Small intestine (tissue), 7 donors: Measurements from ENCODE around the gene RFTN1. TPM values are rescaled to one million over a fixed set of nuclear protein-coding genes. Genes with fewer than 3 reads are reported as not detected.

Experiments used
- DNase-seq, 2 donors: peaks; one replicate each; pipeline versions ENCODE4 v3.0.0 to v3.0.0-alpha.2; 2013
- FAIRE-seq: peaks from 2 replicates; lab custom pipeline; 2012; peaks lifted over from hg19 to GRCh38; lab: Jason Lieb, UNC
- H3K27ac ChIP-seq, 3 donors: one replicate each; pipeline ENCODE4 v1.5.1; 2013; ENCODE audit warnings: low read length in 2 of 3, mild to moderate bottlenecking in 2 of 3, control low read depth in 1 of 3, inconsistent platforms in 1 of 3, low read depth in 1 of 3, moderate library complexity in 1 of 3
- H3K27me3 ChIP-seq, 3 donors: one replicate each; pipeline ENCODE4 v1.6.1; 2013; ENCODE audit warnings: low read length in 3 of 3, inconsistent platforms in 1 of 3; ENCODE audit not compliant: control insufficient read depth in 3 of 3, insufficient read depth in 3 of 3
- H3K36me3 ChIP-seq, 3 donors: one replicate each; pipeline ENCODE4 v1.6.1; 2013; ENCODE audit warnings: low read length in 3 of 3, inconsistent platforms in 1 of 3, low read depth in 1 of 3, mild to moderate bottlenecking in 1 of 3, moderate library complexity in 1 of 3; ENCODE audit not compliant: control insufficient read depth in 3 of 3, insufficient read depth in 2 of 3
- H3K4me1 ChIP-seq, 3 donors: one replicate each; pipeline ENCODE4 v1.6.1; 2013; ENCODE audit warnings: low read length in 2 of 3, inconsistent platforms in 1 of 3, low read depth in 1 of 3, mild to moderate bottlenecking in 1 of 3, moderate library complexity in 1 of 3; ENCODE audit not compliant: control insufficient read depth in 3 of 3, insufficient read depth in 2 of 3
- H3K4me3 ChIP-seq, 3 donors: one replicate each; pipeline ENCODE4 v1.5.1; 2013; ENCODE audit warnings: low read length in 3 of 3, control low read depth in 1 of 3, inconsistent platforms in 1 of 3, low read depth in 1 of 3, mild to moderate bottlenecking in 1 of 3, moderate library complexity in 1 of 3
- H3K9me3 ChIP-seq, 2 donors: one replicate each; pipeline ENCODE4 v1.6.1; 2013; ENCODE audit warnings: low read depth in 1 of 2, low read length in 1 of 2; ENCODE audit not compliant: control insufficient read depth in 2 of 2, insufficient read depth in 1 of 2
- WGBS, 3 donors: extraction: QIAGEN DNeasy Blood & Tissue Kit; methylation state at CpG; one replicate each; pipeline ENCODE4 v1.1.7; 2013; 5-methylcytosine and 5-hydroxymethylcytosine counted together
- polyA plus RNA-seq, 4 donors: library from polyadenylated mRNA; stranded (reverse) in 3 of 4; unstranded in 1 of 4; fragments of 200-250 nt in 3 of 4; fragments of 120-200 nt in 1 of 4; gene quantifications; one replicate each; pipeline versions ENCODE4 v1.2.1 to v1.2.3, GENCODE V29; 2013
- donor health status: healthy with polysubstance abuse.
- donor health status: control.
- donor health status: control.
- donor health status: Bipolar disorder and iron deficiency.
- donor health status: healthy.

RFTN1 gene
- polyA plus RNA-seq, 4 donors: 1.8 to 18.4 (median 11.6) TPM

DNA sequence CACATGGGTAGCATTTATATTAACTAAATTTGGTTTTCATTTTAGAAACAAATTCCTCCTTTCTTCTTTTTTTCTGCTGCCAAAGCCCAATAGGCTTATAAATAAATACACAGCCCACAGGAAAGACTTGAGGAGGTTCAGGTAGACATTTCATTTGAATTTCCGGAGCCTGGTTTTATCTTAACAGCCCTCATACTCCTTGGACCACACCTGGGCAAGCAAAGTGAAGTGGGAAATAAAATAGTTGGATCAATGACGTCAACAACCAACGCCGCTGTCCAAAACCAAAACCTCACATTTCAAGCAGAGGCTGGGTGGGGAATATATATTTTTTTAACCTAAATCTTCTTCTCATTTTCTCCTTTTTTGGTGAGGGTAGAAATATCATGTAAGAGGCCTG is 53.2 kb downstream of the RFTN1 start:
- H3K36me3 ChIP-seq: no peaks in the 10 kb centered on the region
- peaks cover 0 to 4% (median 0%) of the 10 kb centered on the region in 3 donors for H3K4me1 ChIP-seq
- no peaks in the 10 kb centered on the region for H3K27me3 ChIP-seq
- FAIRE-seq: no peak
- 64 to 79% (median 67%) methylated on average over 4 of the region's 4 CpGs for WGBS, 3 donors
- DNase-seq: no peak
- no peak overlapping the region for H3K4me3 ChIP-seq
- no peak overlapping the region for H3K27ac ChIP-seq
- no peaks in the 10 kb centered on the region for H3K9me3 ChIP-seq

DNA sequence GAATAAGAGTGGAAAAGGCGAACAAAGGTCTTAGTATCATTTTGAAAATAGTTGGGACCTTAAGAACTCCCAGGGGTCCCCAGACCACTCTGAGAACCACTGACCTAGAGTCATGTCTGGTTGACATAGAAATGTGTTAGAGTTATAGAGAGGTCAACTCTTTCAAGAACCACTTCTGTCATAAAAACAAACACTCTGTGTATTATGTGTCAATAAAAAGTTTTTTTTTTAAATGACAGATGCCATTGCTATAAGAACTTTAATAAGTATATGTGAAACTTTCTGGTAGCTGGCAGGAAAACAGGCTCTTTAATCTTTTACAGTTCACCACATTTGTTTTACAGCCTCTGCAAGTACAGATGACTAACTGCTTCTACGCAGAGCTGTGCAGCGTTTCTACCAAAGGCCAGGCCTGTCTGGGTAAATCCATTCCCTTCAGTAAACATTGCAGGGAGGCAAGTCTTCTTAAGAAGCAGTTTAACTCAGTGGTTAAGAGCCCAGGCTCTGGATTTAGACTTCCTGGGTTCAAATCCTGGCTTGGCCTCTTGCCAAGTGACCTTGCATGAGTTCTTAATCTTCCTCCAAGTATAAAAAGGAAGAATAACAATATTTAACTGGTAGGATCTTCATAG is 56.6 kb downstream of the RFTN1 start:
- DNase-seq (no peak), FAIRE-seq (no peak)
- Histone ChIP-seq H3K9me3 (no peaks in the 10 kb centered on the region), H3K4me1 (no peaks in the 10 kb centered on the region), H3K27ac (no peak overlapping the region), H3K36me3 (no peaks in the 10 kb centered on the region), H3K4me3 (no peak overlapping the region), H3K27me3 (peaks cover 0 to 2% (median 0%) of the 10 kb centered on the region in 3 donors)
- 48 to 61% (median 57%) methylated on average over 3 of the region's 3 CpGs for WGBS, 3 donors

DNA sequence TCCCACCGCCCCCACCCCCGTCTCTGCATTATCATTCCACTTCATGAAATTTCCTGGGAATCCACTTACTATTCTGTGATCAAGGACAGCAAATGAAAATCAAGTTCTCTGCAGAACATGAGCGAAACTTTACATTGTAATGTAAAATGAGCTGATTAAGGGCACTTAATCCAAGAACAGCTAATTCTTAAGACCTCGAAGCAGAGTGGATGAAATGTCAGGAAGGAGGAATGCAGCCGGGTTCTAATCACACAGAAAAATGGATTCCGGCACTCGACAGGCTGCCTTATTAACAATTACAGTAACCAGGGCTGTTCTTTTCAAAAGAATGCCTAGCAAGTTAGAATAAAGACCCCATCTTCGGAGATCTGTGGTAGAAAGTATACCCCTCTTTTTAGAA is 57.5 kb downstream of the RFTN1 start:
- no peak for DNase-seq

DNA sequence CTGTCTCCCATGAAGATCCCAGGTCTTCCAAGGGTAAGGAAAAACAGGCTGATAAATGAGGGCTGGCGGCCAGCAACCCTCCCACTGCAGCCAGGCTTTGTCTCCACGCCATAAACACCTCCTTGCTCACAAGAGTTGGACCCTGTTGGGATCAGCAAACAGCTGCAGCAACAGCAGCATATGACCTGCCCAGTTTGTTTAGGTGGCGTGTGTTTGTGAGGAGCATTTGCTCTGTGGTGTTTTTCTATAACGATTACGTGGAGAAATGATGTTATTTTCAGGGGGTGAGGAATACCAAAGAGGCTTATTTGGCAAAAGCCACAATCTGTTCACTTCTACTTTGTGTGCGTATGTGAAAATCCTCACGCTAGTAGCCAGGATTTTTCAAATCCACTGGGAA is 58.5 kb downstream of the RFTN1 start:
- H3K27me3 ChIP-seq: peaks cover 0 to 2% (median 0%) of the 10 kb centered on the region in 3 donors
- H3K4me1 ChIP-seq: no peaks in the 10 kb centered on the region
- FAIRE-seq: no peak
- peak overlapping the region in 1 of 3 donors; percentile 23 for H3K27ac ChIP-seq
- H3K36me3 ChIP-seq: no peaks in the 10 kb centered on the region
- 74 to 77% (median 74%) methylated on average over 7 of the region's 7 CpGs for WGBS, 3 donors
- DNase-seq: no peak
- H3K4me3 ChIP-seq: no peak overlapping the region
- no peaks in the 10 kb centered on the region for H3K9me3 ChIP-seq

More for the DNA sequence above, 57.5 kb downstream of the RFTN1 start:
- no peak for FAIRE-seq
- Histone ChIP-seq H3K4me1 (no peaks in the 10 kb centered on the region), H3K9me3 (no peaks in the 10 kb centered on the region), H3K36me3 (no peaks in the 10 kb centered on the region), H3K27ac (no peak overlapping the region), H3K27me3 (peaks cover 0 to 2% (median 0%) of the 10 kb centered on the region in 3 donors), H3K4me3 (no peak overlapping the region)
- 80 to 88% (median 85%) methylated on average over 8 of the region's 8 CpGs for WGBS, 3 donors

DNA sequence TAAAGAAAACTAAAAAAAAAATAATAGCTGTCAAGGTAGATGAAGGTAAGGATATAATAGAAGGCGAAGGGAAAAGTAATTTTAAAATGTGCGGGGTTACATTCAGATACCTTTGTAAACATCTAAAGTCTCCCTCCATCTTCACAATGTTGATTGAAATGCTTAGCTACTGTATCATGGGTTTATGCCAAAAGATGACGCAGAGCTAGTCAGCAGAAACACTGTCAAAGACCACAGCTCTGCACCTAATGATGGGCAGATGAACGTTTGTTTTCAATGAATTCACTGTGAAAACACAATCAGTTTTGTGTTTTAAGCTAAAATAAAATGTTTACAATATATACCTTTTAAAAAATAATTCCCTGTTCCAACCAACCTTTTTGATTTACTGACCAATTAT is 61.2 kb downstream of the RFTN1 start:
- Histone ChIP-seq H3K9me3 (no peaks in the 10 kb centered on the region), H3K4me1 (no peaks in the 10 kb centered on the region), H3K4me3 (no peak overlapping the region), H3K27me3 (peaks cover 0 to 2% (median 0%) of the 10 kb centered on the region in 3 donors), H3K27ac (no peak overlapping the region), H3K36me3 (no peaks in the 10 kb centered on the region)
- WGBS, 3 donors: 76 to 83% (median 77%) methylated on average over 4 of the region's 4 CpGs
- no peak for DNase-seq
- no peak for FAIRE-seq

DNA sequence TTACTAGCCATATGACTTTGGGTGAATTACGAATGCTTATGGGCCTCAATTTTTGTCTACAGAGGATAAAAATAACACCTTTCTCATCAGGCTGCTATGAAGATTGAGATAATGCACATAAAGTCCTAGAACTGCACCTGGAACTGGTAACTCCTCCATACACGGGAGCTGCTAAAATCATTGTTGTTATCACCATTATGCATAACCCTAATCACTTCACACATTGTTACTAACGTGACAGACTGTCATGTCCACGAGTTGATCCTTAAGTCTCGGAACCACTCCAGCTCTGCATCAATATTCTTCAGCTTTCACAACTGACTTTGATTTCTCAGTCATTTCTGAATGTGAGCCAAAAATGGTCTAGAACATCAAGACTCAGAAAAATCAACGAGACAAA is 64.1 kb downstream of the RFTN1 start:
- no peak for DNase-seq
- Histone ChIP-seq H3K9me3 (no peaks in the 10 kb centered on the region), H3K36me3 (no peaks in the 10 kb centered on the region), H3K4me1 (no peaks in the 10 kb centered on the region), H3K27ac (no peak overlapping the region), H3K27me3 (peaks cover 0 to 1% (median 0%) of the 10 kb centered on the region in 3 donors), H3K4me3 (no peak overlapping the region)
- no peak for FAIRE-seq
- WGBS, 3 donors: 66 to 76% (median 69%) methylated on average over 6 of the region's 6 CpGs

DNA sequence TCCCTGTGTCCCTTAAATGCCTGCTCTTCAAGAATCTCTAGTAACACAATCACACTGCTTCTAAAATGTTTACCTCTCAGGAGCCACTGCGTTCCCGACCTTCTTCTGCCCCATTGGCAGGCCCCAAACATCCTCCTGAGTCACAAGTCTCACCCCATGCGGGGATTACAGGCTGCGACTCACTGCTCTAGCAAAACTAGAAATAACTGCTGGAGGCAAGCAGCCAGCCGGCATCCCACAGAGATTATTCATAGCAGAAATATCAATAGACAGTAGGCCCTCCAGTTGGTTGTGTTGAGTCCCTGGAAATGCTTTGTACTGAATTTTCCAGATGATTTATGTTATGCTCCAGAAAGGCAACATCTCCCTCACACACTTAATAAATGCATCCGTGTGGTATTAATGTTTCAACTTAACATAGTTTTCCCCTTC is 64.8 kb downstream of the RFTN1 start:
- H3K27me3 ChIP-seq: no peaks in the 10 kb centered on the region
- peak overlapping the region in 1 of 3 donors; percentile 49 for H3K27ac ChIP-seq
- no peaks in the 10 kb centered on the region for H3K4me1 ChIP-seq
- no peak overlapping the region for H3K4me3 ChIP-seq
- no peaks in the 10 kb centered on the region for H3K9me3 ChIP-seq
- WGBS, 3 donors: 44 to 65% (median 48%) methylated on average over 6 of the region's 6 CpGs
- H3K36me3 ChIP-seq: no peaks in the 10 kb centered on the region
- no peak for DNase-seq
- FAIRE-seq: no peak

DNA sequence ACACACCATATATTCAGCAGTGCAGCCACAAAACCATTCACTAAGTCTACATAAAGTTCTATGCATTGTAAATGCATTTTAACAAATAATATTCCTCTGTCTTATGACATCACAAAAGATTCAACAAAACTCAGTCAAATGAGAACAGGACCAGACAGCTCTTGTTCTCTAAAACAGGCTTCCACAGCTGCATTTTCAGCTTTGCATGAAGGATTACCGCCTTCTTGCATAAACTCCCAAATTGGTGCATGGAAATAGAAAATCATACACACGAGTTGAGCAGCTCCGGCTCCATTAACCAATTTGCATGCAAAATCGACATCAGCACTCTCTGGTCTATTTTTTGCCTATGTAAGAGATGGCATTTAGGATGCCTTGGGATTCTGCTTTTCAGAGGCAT is 66.4 kb downstream of the RFTN1 start:
- no peaks in the 10 kb centered on the region for H3K4me1 ChIP-seq
- no peak overlapping the region for H3K27ac ChIP-seq
- no peaks in the 10 kb centered on the region for H3K36me3 ChIP-seq
- H3K27me3 ChIP-seq: no peaks in the 10 kb centered on the region
- WGBS, 3 donors: 78 to 83% (median 82%) methylated on average over 4 of the region's 4 CpGs
- FAIRE-seq (no peak), DNase-seq (no peak)
- no peaks in the 10 kb centered on the region for H3K9me3 ChIP-seq
- H3K4me3 ChIP-seq: no peak overlapping the region

DNA sequence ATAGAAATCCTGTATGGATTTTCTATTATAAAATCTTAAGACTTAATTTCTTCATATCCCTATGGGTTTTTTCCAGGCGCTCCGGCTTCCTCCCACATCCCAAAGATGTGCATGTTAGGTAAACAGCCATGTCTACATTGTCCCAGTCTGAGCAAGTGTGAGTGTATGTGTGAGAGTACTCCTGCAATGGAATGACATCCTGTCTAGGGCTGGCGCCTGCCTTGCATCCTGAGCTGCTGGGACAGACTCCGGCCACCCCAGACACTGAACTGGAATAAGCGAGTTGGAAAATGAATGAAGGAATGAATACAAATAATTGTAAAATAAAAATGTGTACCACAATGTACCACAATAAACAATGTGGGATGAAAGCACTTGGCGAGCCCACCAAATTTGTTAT is 69.2 kb downstream of the RFTN1 start:
- no peak overlapping the region for H3K27ac ChIP-seq
- H3K4me3 ChIP-seq: no peak overlapping the region
- no peak for FAIRE-seq
- no peaks in the 10 kb centered on the region for H3K27me3 ChIP-seq
- H3K4me1 ChIP-seq: no peaks in the 10 kb centered on the region
- DNase-seq: no peak
- no peaks in the 10 kb centered on the region for H3K36me3 ChIP-seq
- WGBS, 3 donors: 79 to 92% (median 85%) methylated on average over 6 of the region's 6 CpGs
- H3K9me3 ChIP-seq: no peaks in the 10 kb centered on the region
